Kidney (tissue), 14 donors: ENCODE data around the gene TBC1D1. TPM values are rescaled to one million over a fixed set of nuclear protein-coding genes. Genes with fewer than 3 reads are reported as not detected.

Experiments
- DNase-seq, 5 donors: peaks; one replicate each; pipeline ENCODE4 v3.0.0-alpha.2; 2013 to 2020
- FAIRE-seq: peaks from 2 replicates; lab custom pipeline; 2012; peaks lifted over from hg19 to GRCh38; lab: Jason Lieb, UNC
- H3K27ac ChIP-seq, 2 donors: one replicate each; pipeline ENCODE4 v1.7.0; 2013; ENCODE audit warnings: low read depth in 2 of 2, low read length in 2 of 2, inconsistent platforms in 1 of 2
- H3K27me3 ChIP-seq: one replicate; pipeline ENCODE4 v1.7.1; 2013; ENCODE audit warnings: low read length, inconsistent platforms; ENCODE audit not compliant: control insufficient read depth, insufficient read depth
- H3K36me3 ChIP-seq, 3 donors: one replicate each; pipeline versions ENCODE4 v1.7.0 to v1.7.1; 2013; ENCODE audit warnings: low read length in 3 of 3, control low read depth in 1 of 3, inconsistent platforms in 1 of 3; ENCODE audit not compliant: insufficient read depth in 3 of 3, control insufficient read depth in 2 of 3
- H3K4me1 ChIP-seq, 3 donors: one replicate each; pipeline versions ENCODE4 v1.7.0 to v1.7.1; 2013; ENCODE audit warnings: low read length in 3 of 3, inconsistent platforms in 1 of 3, low read depth in 1 of 3; ENCODE audit not compliant: control insufficient read depth in 2 of 3, insufficient read depth in 2 of 3
- H3K4me3 ChIP-seq, 3 donors: one replicate each; pipeline versions ENCODE4 v1.7.0 to v1.8.1; 2013; ENCODE audit warnings: low read length in 3 of 3, control low read depth in 1 of 3, inconsistent platforms in 1 of 3
- H3K9ac ChIP-seq, 3 donors: one replicate each; pipeline versions ENCODE4 v1.7.0 to v1.7.1; 2013; ENCODE audit warnings: low read length in 3 of 3, control low read depth in 1 of 3, inconsistent platforms in 1 of 3
- H3K9me3 ChIP-seq, 3 donors: one replicate each; pipeline versions ENCODE4 v1.7.0 to v1.7.1; 2013; ENCODE audit warnings: low read length in 3 of 3, control low read depth in 1 of 3, inconsistent platforms in 1 of 3; ENCODE audit not compliant: control insufficient read depth in 2 of 3, insufficient read depth in 1 of 3
- intact Hi-C: fragments of 100-400 bp; cut with DNase I; formaldehyde crosslinking; loops from one replicate; pipeline ENCODE4 v1.11.1; 2022
- polyA plus RNA-seq: library from polyadenylated mRNA; stranded (reverse); fragments of 350-450 nt; fragmentation: Illumina TruSeq; extraction: RNeasy Lipid Tissue Mini Kit (QIAGEN cat#74804); gene quantifications from one replicate; pipeline ENCODE4 v1.2.3, GENCODE V29; 2014; ENCODE audit warnings: low read depth, low replicate concordance; ENCODE audit not compliant: insufficient read depth
- total RNA-seq: library from RNA; stranded (reverse); fragmentation: NEBNext Ultra II Directional; extraction: Animal tissue kit (Norgen Biotek cat#: 25700); gene quantifications from one replicate; pipeline ENCODE4 v1.2.1, GENCODE V29; 2021
- TF ChIP-seq, protein P1 (sequence below): IDR thresholded peaks from 3 replicates; pipeline ENCODE4 v1.5.1; 2012; ENCODE audit warnings: mild to moderate bottlenecking, moderate library complexity, borderline replicate concordance; ENCODE audit not compliant: insufficient read depth; ENCODE audit errors: extremely low read depth
- donor health status: control.
- donor health status: control.
- donor health status: control.
- donor health status: control.
- donor health status: control.
- donor health status: DM: yes; HTN: yes; CAD: no.
- donor health status: Normal renal cell carcinoma (clear cell type).

The TBC1D1 gene
- total and polyA plus RNA-seq, 2 donors from 2014 or later, result 170 to 182 TPM

GRCh38 chr4:38166082-38166481, 275.2 kb downstream of the TBC1D1 start:
- no peaks in the 10 kb centered on the region for H3K27me3 ChIP-seq
- peaks cover 0 to 10% (median 5%) of the 10 kb centered on the region in 3 donors for H3K4me1 ChIP-seq
- H3K4me3 ChIP-seq, result no peak overlapping the region
- no peak overlapping the region for H3K9ac ChIP-seq
- H3K27ac ChIP-seq, result no peak overlapping the region
- FAIRE-seq, result no peak
- intact Hi-C loops, result no loop called here
- no peaks in the 10 kb centered on the region for H3K9me3 ChIP-seq
- TF ChIP-seq, protein P1, sequence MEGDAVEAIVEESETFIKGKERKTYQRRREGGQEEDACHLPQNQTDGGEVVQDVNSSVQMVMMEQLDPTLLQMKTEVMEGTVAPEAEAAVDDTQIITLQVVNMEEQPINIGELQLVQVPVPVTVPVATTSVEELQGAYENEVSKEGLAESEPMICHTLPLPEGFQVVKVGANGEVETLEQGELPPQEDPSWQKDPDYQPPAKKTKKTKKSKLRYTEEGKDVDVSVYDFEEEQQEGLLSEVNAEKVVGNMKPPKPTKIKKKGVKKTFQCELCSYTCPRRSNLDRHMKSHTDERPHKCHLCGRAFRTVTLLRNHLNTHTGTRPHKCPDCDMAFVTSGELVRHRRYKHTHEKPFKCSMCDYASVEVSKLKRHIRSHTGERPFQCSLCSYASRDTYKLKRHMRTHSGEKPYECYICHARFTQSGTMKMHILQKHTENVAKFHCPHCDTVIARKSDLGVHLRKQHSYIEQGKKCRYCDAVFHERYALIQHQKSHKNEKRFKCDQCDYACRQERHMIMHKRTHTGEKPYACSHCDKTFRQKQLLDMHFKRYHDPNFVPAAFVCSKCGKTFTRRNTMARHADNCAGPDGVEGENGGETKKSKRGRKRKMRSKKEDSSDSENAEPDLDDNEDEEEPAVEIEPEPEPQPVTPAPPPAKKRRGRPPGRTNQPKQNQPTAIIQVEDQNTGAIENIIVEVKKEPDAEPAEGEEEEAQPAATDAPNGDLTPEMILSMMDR, result peak; percentile 23
- DNase-seq, result no peak
- no peaks in the 10 kb centered on the region for H3K36me3 ChIP-seq

GRCh38 chr4:38166768-38167167, 275.9 kb downstream of the TBC1D1 start:
- H3K9ac ChIP-seq, result no peak overlapping the region
- H3K27ac ChIP-seq, result no peak overlapping the region
- DNase-seq, result no peak
- H3K9me3 ChIP-seq, result no peaks in the 10 kb centered on the region
- H3K4me3 ChIP-seq, result no peak overlapping the region
- TF ChIP-seq, protein P1, result no peak
- intact Hi-C loops, result no loop called here
- no peaks in the 10 kb centered on the region for H3K27me3 ChIP-seq
- H3K4me1 ChIP-seq, result peaks cover 0 to 10% (median 4%) of the 10 kb centered on the region in 3 donors
- H3K36me3 ChIP-seq, result no peaks in the 10 kb centered on the region
- FAIRE-seq, result no peak

- TF ChIP-seq, protein P1, result no peak
- no peak overlapping the region for H3K9ac ChIP-seq
- no peak overlapping the region for H3K4me3 ChIP-seq
- FAIRE-seq, result no peak
- H3K36me3 ChIP-seq, result no peaks in the 10 kb centered on the region
- intact Hi-C loops, result no loop called here
- H3K9me3 ChIP-seq, result no peaks in the 10 kb centered on the region
- DNase-seq, result no peak
- no peaks in the 10 kb centered on the region for H3K27me3 ChIP-seq
- H3K27ac ChIP-seq, result no peak overlapping the region
- peaks cover 0 to under 1% (median 0%) of the 10 kb centered on the region in 3 donors for H3K4me1 ChIP-seq
Observed at GRCh38 chr4:38167973-38168372, 277.1 kb downstream of the TBC1D1 start.

- Histone ChIP-seq H3K4me1 (no peaks in the 10 kb centered on the region), H3K27ac (no peak overlapping the region), H3K9me3 (no peaks in the 10 kb centered on the region), H3K9ac (no peak overlapping the region), H3K36me3 (no peaks in the 10 kb centered on the region), H3K4me3 (no peak overlapping the region), H3K27me3 (no peaks in the 10 kb centered on the region)
- DNase-seq (no peak), FAIRE-seq (no peak)
- intact Hi-C loops, result no loop called here
- TF ChIP-seq, protein P1, result no peak
Observed at GRCh38 chr4:38169524-38169923, 278.6 kb downstream of the TBC1D1 start.
